Astrocyte (in vitro differentiated cells and primary cell): ENCODE data around the gene CABP5.

Source experiments
- EZH2 ChIP-seq: IDR thresholded peaks from 2 replicates; pipeline ENCODE4 v1.6.1; 2012; ENCODE audit warnings: mild to moderate bottlenecking, low read length, inconsistent platforms; ENCODE audit not compliant: insufficient read depth
- TF ChIP-seq, protein P1 (sequence below): IDR thresholded peaks from 2 replicates; pipeline ENCODE4 v1.5.1; 2011; ENCODE audit warnings: low read depth, mild to moderate bottlenecking, inconsistent platforms, low read length, moderate library complexity; ENCODE audit not compliant: insufficient read depth

DNA sequence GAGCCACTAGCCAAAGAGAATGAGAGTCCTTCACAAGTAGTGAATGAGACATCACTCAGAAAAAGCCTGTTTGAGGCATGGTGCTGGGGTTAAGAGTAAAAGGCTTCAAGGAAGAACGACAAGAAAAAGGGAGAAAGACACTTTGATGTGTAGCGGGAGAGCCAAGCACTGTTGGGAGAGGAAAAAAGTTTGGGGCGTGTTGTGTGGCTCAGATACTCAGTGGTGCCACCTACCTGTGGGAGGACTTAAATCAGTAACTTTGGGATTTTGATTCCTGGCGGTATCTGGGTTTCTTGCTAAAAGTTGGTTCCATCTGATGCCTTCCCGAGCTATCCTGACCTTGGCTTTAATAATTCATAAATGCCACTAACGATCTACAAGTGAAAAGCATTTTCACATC is 37.1 kb downstream of the CABP5 start:
- no peak for TF ChIP-seq EZH2
- TF ChIP-seq, protein P1, sequence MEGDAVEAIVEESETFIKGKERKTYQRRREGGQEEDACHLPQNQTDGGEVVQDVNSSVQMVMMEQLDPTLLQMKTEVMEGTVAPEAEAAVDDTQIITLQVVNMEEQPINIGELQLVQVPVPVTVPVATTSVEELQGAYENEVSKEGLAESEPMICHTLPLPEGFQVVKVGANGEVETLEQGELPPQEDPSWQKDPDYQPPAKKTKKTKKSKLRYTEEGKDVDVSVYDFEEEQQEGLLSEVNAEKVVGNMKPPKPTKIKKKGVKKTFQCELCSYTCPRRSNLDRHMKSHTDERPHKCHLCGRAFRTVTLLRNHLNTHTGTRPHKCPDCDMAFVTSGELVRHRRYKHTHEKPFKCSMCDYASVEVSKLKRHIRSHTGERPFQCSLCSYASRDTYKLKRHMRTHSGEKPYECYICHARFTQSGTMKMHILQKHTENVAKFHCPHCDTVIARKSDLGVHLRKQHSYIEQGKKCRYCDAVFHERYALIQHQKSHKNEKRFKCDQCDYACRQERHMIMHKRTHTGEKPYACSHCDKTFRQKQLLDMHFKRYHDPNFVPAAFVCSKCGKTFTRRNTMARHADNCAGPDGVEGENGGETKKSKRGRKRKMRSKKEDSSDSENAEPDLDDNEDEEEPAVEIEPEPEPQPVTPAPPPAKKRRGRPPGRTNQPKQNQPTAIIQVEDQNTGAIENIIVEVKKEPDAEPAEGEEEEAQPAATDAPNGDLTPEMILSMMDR, result no peak
